Uterus (tissue), 4 donors: ENCODE measurements around the gene ATP2A2. TPM values are rescaled to one million over a fixed set of nuclear protein-coding genes. Genes with fewer than 3 reads are reported as not detected.

Source experiments
- DNase-seq, 2 donors: peaks; one replicate each; pipeline ENCODE4 v3.0.0-alpha.2; 2019 to 2020
- H3K27ac ChIP-seq, 2 donors: fragments of 200-600 bp; sonication (generic); 1 replicate in 1 of 2; 2 replicates in 1 of 2; pipeline ENCODE4 v1.5.1; 2016 to 2018
- H3K27me3 ChIP-seq, 2 donors: fragments of 200-600 bp; sonication (generic); one replicate each; pipeline ENCODE4 v1.5.1; 2018 to 2019; ENCODE audit warnings: control low read depth in 1 of 2
- H3K36me3 ChIP-seq, 2 donors: fragments of 200-600 bp; sonication (generic); one replicate each; pipeline ENCODE4 v1.5.1; 2019; ENCODE audit warnings: control low read depth in 1 of 2
- H3K4me1 ChIP-seq, 2 donors: fragments of 200-600 bp; sonication (generic); one replicate each; pipeline ENCODE4 v1.5.1; 2018 to 2019; ENCODE audit warnings: control low read depth in 1 of 2
- H3K4me3 ChIP-seq, 2 donors: fragments of 200-600 bp; sonication (generic); 1 replicate in 1 of 2; 2 replicates in 1 of 2; pipeline ENCODE4 v1.5.1; 2018 to 2019; ENCODE audit warnings: mild to moderate bottlenecking in 1 of 2
- H3K9me3 ChIP-seq, 2 donors: fragments of 200-600 bp; sonication (generic); one replicate each; pipeline ENCODE4 v1.5.1; 2019; ENCODE audit warnings: control low read depth in 1 of 2
- CTCF ChIP-seq, 4 experiments: fragments of 200-600 bp in 2 of 4; fragments of 450-650 bp in 2 of 4; sonication (generic) in 2 of 4; IDR thresholded peaks; one replicate each; pipeline ENCODE4 v1.5.1; 2016 to 2019; ENCODE audit warnings: antibody characterized with exemption in 4 of 4, mild to moderate bottlenecking in 2 of 4, moderate library complexity in 1 of 4
- POLR2A ChIP-seq, 2 donors: fragments of 450-650 bp; IDR thresholded peaks; one replicate each; pipeline ENCODE4 v1.6.1; 2016; ENCODE audit warnings: antibody characterized with exemption in 2 of 2, mild to moderate bottlenecking in 1 of 2, moderate library complexity in 1 of 2
- intact Hi-C: fragments of 100-400 bp; cut with DNase I; formaldehyde crosslinking; loops from one replicate; pipeline ENCODE4 v1.15.1; 2023; ENCODE audit warnings: low total_unique reads
- total RNA-seq, 4 donors: library from RNA; depleted of rRNA in 3 of 4; stranded (reverse); fragments of >200 nt in 3 of 4; gene quantifications; one replicate each; pipeline versions ENCODE4 v1.1.0 to v1.2.4, GENCODE V29; 2014 to 2023
- donor health status: DM: yes; HTN: yes; CAD: no.

ATP2A2 gene
- total RNA-seq, 4 donors from 2014 or later, result 61.5 to 173 (median 97.9) TPM

GRCh38 chr12:110369992-110370391 is 88.9 kb downstream of the ATP2A2 start:
- intact Hi-C loops, result no loop called here
- TF ChIP-seq CTCF (IDR thresholded peaks at IDR 0.05) (no peak), POLR2A (IDR thresholded peaks at IDR 0.05) (no peak)
- Histone ChIP-seq H3K9me3 (no peaks in the 10 kb centered on the region), H3K27me3 (no peaks in the 10 kb centered on the region), H3K27ac (no peak overlapping the region), H3K36me3 (no peaks in the 10 kb centered on the region), H3K4me3 (no peak overlapping the region), H3K4me1 (peaks cover 0 to 13% of the 10 kb centered on the region in 2 donors)
- DNase-seq, result no peak

- Histone ChIP-seq H3K27me3 (no peaks in the 10 kb centered on the region), H3K36me3 (no peaks in the 10 kb centered on the region), H3K4me3 (no peak overlapping the region), H3K4me1 (peaks cover 0 to 13% of the 10 kb centered on the region in 2 donors), H3K27ac (no peak overlapping the region), H3K9me3 (no peaks in the 10 kb centered on the region)
- intact Hi-C loops, result no loop called here
- TF ChIP-seq POLR2A (IDR thresholded peaks at IDR 0.05) (no peak), CTCF (IDR thresholded peaks at IDR 0.05) (no peak)
- DNase-seq, result no peak
Observed at GRCh38 chr12:110370732-110371231, 89.7 kb downstream of the ATP2A2 start.

GRCh38 chr12:110371408-110372055 is 90.5 kb downstream of the ATP2A2 start:
- H3K4me3 ChIP-seq, result no peak overlapping the region
- H3K4me1 ChIP-seq, result peaks cover 0 to 13% of the 10 kb centered on the region in 2 donors
- peak in 1 of 2 donors; percentile 44 for DNase-seq
- H3K27me3 ChIP-seq, result no peaks in the 10 kb centered on the region
- H3K9me3 ChIP-seq, result no peaks in the 10 kb centered on the region
- intact Hi-C loops, result no loop called here
- TF ChIP-seq POLR2A (IDR thresholded peaks at IDR 0.05), result no peak
- TF ChIP-seq CTCF (IDR thresholded peaks at IDR 0.05), result no peak
- no peak overlapping the region for H3K27ac ChIP-seq
- no peaks in the 10 kb centered on the region for H3K36me3 ChIP-seq

GRCh38 chr12:110372056-110372425 is 91.0 kb downstream of the ATP2A2 start:
- TF ChIP-seq POLR2A (IDR thresholded peaks at IDR 0.05) (no peak), CTCF (IDR thresholded peaks at IDR 0.05) (no peak)
- H3K27ac ChIP-seq, result peak overlapping the region in 1 of 2 donors; percentile 67
- H3K9me3 ChIP-seq, result no peaks in the 10 kb centered on the region
- no peak overlapping the region for H3K4me3 ChIP-seq
- H3K4me1 ChIP-seq, result peaks cover 0 to 13% of the 10 kb centered on the region in 2 donors
- no peaks in the 10 kb centered on the region for H3K36me3 ChIP-seq
- H3K27me3 ChIP-seq, result no peaks in the 10 kb centered on the region
- DNase-seq, result no peak
- intact Hi-C loops, result no loop called here

GRCh38 chr12:110373025-110373424 is 92.0 kb downstream of the ATP2A2 start:
- TF ChIP-seq CTCF (IDR thresholded peaks at IDR 0.05), result no peak
- no peak for TF ChIP-seq POLR2A (IDR thresholded peaks at IDR 0.05)
- intact Hi-C loops, result no loop called here
- Histone ChIP-seq H3K27me3 (no peaks in the 10 kb centered on the region), H3K36me3 (no peaks in the 10 kb centered on the region), H3K9me3 (no peaks in the 10 kb centered on the region), H3K27ac (peak overlapping the region; percentile 8 to 67), H3K4me1 (peaks cover 0 to 13% of the 10 kb centered on the region in 2 donors), H3K4me3 (no peak overlapping the region)
- peak; percentile 40 to 49 for DNase-seq
